ENCODE data around the gene PLK5.

The PLK5 gene

DNA sequence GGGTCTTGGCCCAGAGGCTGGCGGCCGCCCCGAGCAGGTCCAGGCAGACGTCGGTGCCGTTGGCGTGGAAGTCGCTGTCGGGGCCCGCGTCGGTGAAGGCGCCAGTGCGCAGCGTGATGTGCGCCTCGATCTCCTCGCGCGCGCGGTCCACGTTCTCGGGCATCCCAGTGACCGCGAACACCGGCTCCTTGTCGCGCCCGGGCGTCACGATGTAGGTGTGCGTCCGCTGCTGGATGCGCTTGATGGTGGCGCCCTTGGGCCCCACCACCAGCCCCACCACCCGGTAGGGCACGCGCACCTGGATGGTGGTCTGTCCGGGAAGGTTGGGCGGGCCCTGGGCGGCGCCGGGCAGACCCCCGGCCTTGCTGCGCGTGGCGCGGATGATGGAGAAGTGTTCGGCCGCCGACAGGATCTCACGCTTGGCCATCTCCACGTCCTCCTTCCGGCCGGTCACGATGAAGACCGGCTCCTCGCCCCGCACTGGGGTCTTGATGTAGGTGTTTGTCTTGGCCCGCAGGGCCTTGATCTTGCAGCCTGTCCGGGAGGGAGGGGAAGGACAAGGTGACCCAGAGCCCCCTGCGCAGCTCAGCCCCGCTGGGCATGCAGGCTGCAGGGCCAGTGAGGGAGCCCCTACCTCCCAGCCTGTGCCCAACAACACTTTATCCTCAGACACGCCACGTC is 32.7 kb downstream of the PLK5 start:
- no peak for DNase-seq

- no peak for DNase-seq
These were observed 34.7 kb downstream of the PLK5 start for GRCh38 chr19:1558552-1558951.

DNA sequence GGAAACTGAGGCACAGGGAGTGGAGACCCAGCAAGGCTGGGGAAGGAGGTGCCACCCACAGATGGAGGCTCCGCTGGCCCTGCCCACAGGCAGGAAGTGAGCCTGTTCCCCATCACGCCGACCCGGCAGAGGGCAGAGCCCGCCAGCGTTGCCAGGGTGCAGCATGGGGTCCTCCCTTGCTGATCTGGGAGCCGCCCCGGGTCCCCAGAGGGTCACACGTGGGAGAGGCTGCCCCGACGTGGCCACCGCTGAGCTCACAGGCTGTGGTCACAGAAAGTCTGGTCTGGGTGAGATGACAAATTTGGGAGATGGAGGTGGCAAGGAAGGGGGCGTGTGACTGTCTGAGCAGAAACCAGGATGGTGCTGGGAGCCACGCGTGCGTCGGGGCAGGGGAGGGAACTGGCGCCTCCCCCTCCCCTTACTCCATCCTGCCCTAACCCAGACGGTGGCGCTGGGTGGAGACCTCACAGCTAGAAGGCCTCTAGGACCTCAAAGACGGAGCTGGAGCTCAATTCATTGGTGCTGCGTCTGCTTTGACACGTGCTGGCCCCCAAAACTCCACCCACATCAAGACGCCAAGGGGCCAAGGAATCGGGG is 36.5 kb downstream of the PLK5 start:
- no peak for DNase-seq

DNA sequence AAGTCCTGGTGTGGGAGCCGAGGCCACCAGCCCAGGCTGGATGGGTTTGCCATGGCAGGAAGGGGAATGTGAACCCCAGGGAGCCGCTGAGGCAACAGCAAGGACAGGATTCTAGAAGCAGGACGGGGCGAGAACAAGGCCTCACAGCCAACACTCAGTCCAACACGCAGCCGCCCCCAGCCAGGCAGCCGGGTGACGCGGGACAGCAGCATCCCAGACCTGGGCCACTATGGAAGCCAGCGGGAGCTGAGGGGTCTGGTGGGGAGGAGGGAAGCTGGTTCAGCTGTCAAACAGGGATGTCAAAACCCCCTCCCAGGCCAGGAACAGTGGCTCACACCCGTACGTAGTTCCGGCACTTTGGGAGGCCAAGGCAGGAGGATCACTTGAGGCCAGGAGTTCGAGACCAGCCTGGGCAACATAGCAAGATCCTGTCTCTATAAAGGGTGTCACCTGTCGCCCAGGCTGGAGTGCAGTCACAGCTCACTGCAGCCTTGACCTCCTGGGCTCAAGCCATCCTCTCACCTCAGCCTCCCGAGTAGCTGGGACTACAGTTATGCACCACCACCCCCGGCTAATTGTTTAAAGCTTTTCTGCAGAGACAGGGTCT is 37.5 kb downstream of the PLK5 start:
- DNase-seq, result no peak

DNA sequence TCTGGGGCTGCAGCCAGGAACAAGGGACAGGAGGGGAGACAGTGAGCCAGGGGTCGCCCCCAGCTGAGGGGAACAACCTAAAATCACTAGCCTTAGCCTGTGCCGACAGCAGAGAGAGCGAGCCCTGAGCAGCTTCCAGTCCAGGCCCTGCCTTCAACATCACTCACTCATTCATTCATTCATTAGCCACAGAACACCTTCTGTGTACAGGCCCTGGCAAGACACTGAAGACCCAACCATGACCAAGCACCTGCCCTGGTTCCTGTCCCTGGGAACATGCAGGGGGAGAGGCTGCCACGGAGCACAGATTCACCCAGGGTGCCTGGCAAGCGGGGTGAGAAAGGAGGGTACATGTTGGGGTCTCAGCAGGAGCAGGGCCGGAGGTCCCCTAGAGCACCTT is 39.4 kb downstream of the PLK5 start:
- DNase-seq, result no peak

DNA sequence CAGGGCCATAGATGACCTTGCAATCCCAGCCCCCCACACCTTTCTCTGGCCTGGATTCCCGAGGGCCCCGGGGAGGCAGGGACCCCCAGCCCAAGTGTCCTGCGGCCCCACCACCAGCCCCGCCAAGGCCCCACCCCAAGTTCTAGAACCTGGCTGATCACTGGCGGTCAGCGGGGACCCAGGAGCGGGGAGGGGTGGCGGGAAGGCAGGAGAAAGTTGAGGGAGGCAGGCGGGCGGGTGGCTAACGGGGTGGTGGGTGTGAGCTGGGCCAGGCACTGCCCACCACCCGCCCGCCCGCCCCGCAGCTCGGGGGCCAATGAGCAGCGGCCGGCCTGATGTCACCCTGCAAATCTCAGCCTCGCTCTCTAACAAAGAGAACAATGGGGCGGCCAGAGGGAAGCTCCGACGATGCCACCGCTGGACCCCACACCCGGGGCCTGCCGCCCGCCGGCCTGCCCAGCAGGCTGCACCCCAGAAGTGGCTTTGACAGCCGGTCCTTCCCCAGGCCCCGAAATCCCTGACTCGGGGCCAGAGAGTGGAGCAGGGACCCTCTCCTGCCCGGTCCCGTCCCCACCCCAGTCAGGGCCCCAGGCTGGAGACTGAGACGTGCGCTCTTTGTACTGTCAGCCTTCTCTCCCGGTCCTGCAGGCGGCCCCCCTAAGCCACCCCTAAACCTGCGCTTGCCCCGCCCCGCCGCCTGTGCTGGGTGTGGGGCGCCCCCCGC is 42.7 kb downstream of the PLK5 start:
- no peak for DNase-seq

DNA sequence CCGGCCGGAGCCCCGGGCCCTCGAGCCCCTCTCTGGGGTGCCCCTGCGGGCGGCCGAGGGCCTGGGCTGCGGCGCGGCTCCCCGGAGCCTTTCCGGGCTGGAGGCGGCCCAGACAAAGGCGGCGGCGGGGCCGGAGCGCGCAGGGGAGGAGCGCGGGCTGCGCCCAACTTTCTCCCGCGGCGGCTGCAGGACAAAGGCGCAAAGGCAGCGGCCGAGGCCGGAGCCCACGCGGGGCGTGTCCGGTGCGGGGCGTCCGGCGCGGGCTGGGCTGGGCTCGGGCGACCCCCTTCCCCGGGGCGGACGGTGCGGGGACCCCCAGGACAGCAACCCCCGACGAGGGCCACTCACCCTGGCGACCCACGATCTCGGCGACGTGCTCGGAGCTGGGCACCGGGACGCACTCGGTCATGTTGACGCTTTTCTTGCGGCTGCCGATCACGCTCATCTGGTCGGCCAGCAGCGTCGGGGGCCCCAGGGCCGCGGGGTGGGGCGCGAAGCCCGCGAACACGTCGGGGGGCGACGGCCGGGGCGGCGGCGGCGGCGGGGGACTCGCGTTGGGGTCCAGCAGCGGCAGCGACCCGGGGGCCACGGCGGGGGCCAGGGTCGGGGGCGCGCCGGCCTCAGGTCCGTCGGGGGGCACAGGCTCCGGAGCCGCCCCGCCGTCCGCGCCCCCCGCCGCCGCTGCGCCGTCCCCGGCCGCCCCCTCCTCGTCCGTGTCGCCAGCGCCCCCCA is 43.4 kb downstream of the PLK5 start:
- no peak for DNase-seq

DNA sequence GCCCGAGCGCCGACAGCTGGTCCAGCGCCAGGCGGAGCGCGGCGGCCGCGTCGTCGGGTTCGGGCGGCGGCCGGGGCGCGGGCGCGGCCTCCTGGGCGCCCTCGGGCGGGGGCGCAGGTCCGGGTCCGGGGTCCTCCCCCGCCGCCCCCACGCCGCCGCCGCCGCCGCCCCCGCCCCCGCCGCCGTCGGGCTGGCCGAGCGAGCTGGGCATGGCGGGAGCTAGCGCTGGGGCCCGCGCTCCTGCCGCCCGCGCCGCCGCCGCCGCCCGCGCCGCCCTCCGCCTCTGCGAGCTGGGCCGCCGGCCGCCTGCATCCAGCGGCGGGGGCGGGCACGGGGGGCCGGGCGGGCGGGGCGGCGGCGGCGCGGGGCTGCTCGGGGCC is 44.0 kb downstream of the PLK5 start:
- DNase-seq, result no peak

DNA sequence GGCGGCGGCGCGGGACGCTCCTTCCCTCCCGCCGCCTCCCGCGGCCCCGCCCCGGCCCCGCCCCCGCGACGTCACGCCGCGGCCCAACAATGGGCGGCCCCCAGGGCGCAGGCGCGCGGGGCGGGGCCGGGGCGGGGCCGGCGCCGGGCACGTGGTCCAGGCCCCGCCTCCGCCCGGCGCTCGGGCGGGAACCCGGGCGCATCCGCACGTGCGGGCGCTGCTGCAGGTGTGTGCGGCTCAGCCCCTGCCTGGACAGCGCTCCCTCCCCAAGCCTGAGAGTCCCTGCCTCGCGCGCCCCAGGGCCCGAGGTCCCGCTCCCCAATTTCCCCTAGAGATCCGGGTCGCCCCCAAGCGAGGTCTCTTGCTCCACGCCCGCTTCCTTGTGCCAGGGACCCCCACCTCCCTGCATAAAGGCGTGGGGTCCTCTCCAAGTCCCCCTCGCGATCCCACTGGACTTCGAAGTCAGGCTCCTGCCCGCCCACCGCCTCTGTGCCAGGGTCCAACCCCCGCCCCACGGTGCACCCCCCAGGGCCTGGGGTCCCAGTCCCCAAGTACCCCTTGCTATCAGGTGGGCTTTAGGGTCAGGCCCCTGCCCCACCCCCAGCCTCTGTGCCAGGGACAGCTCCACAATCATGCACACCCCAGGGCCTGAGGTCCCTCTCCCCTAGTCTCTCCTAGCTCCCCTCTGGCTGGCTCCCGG is 44.6 kb downstream of the PLK5 start, which contains the start of gene MEX3D:
TSS of gene MEX3D (minus strand) at position 6 of the 700 bp plus-strand sequence. CDS start 267 bp downstream, outside the sequence.
- DNase-seq, result peak; percentile 76

DNA sequence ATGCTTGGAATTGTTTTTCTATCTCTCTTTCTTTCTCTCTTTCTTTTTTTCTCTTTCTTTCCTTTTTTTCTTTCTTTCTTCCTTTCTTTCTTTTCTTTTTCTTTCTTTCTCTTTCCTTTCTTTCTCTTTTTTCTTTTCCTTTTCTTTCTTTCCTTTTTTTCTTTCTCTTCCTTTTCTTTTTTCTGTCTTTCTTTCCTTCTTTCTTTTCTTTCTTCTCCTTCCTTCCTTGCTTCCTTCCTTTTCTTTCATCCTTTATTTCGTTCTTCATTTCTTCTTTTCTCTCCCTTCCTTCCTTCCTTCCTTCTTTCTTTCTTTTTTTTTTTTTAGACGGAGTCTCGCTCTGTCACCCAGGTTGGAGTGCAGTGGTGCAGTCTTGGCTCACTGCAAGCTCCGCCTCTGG is 46.1 kb downstream of the PLK5 start:
- DNase-seq, result no peak

- no peak for DNase-seq
These were observed 47.0 kb downstream of the PLK5 start for GRCh38 chr19:1570836-1571235.

GRCh38 chr19:1571358-1571757 is 47.5 kb downstream of the PLK5 start:
- no peak for DNase-seq

DNA sequence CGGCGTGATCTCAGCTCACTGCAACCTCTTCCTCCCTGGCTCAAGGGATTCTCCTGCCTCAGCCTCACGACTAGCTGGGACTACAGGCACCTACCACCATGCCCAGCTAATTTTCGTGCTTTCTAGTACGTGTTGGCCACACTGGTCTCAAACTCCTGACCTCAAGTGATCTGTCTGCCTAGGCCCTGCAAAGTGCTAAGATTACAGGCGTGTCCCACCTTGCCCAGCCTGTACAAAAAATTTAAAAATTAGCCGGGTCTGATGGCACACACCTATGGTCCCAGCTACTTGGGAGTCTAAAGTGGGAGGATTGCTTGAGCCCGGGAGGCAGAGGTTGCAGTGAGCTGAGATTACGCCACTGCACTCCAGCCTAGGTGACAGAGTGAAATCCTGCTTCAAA is 48.9 kb downstream of the PLK5 start:
- DNase-seq, result no peak

DNA sequence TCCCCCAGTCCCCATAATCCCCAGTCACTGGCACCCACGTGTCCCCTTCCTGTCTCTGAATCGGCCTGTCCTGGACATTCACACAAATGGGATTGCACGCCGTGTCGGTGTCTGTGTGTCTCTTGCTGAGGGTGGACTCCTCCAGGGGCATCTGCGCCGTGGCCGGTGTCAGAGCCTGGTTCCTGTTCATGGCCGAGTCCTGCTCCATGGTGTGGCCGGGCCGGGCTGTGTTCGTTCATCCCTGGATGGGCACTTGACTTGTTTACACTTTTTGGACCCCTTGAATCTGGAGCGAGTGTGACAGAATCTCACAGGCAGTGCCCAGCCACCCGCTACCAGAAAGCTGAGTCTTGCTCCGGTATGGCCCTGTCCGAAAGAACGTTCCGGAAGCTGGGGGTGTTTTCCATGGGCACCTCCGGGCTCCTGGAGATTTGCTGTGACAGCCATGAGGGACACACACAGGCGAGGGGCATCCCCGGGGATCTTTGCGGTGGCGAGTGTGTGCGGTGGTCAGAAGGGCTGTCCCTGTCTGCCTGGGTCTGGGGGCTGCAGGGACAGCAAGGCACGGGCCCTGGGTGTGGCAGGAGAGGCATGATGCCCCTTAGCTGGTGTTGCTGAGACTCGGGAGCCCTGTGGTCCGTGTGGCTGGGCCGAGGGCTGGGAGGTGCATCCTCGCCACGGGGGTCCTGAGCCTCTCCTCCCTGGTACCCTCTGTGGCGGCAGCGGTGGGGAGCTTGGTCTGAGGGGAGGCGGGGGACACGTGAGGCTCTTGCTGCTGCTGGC is 50.7 kb downstream of the PLK5 start:
- no peak for DNase-seq

- DNase-seq, result no peak
These were observed 51.7 kb downstream of the PLK5 start for GRCh38 chr19:1575323-1576241.

GRCh38 chr19:1576242-1577089 is 52.6 kb downstream of the PLK5 start:
- DNase-seq, result no peak

DNA sequence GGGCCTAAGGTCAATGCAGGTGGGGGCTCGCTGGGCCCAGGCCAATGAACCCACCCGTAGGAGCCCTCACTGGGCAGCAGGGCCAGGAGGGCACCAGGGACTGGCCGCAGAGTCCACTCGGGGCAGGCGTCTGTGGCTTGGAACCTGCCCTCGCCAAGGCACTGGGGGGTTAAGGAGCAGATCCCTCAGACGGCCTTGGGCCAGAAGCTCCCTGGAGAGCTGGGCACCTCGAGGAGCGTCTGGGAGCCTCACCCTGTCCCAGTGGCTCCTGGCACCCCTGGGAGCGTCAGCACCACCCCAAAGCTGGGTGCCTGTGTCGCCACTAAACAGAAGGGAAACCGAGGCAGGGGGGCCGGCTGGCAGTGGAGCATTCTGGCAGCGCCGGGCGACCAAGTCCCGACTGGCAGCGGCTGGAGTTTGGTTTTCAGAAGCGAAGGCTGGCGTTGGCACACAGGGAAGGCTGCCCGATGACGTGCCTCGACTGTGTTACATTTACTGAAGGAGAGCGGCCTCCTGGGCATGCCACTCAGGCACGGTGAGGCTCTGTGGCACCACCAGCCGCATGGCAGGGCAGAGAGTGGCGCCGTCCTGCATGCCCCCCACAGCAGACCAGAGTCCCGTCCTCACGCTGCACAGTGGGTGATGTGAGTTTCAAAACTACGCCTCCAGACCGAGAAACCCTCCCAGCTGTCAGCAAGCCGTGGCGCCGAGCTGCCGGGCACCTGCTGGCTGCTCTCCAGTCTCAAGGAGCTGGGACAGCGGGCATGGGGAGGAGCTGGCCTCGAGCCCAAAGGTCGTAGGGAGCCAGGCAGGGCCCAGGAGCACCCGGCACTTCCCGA is 53.4 kb downstream of the PLK5 start:
- no peak for DNase-seq

GRCh38 chr19:1577929-1578618 is 54.2 kb downstream of the PLK5 start:
- DNase-seq, result no peak
